HG03442 (cell line): ENCODE data around the gene IRGC.

ENCODE experiments used
- ATAC-seq: cut with Tn5 transposase; IDR thresholded peaks from one replicate; pipeline ENCODE4 v1.9.1; 2021; ENCODE audit warnings: mild to moderate bottlenecking, moderate library complexity; ENCODE audit not compliant: unreplicated experiment

IRGC gene

GRCh38 chr19:43721469-43722048 lies 5.7 kb downstream of the IRGC start:
- no peak for ATAC-seq

GRCh38 chr19:43723588-43723987 lies 7.7 kb downstream of the IRGC start:
- ATAC-seq, result no peak

- no peak for ATAC-seq
Measured at GRCh38 chr19:43724896-43725295, 9.0 kb downstream of the IRGC start.

- ATAC-seq, result no peak
Measured at GRCh38 chr19:43725468-43725867, 9.6 kb downstream of the IRGC start.

- ATAC-seq, result no peak
Measured at GRCh38 chr19:43726736-43727592, 11.1 kb downstream of the IRGC start.

- ATAC-seq, result no peak
Measured at GRCh38 chr19:43727593-43727853, 11.6 kb downstream of the IRGC start.

GRCh38 chr19:43729919-43730318 lies 14.0 kb downstream of the IRGC start:
- ATAC-seq, result no peak

GRCh38 chr19:43731346-43731745 lies 15.5 kb downstream of the IRGC start:
- ATAC-seq, result no peak

GRCh38 chr19:43731846-43732245 lies 16.0 kb downstream of the IRGC start:
- ATAC-seq, result no peak

GRCh38 chr19:43735013-43735412 lies 19.1 kb downstream of the IRGC start:
- no peak for ATAC-seq

- ATAC-seq, result no peak
Measured at GRCh38 chr19:43735957-43736356, 20.1 kb downstream of the IRGC start.

- ATAC-seq, result no peak
Measured at GRCh38 chr19:43738780-43739211, 22.9 kb downstream of the IRGC start.

- ATAC-seq, result no peak
Measured at GRCh38 chr19:43739439-43740235, 23.8 kb downstream of the IRGC start.

GRCh38 chr19:43741075-43741825 lies 25.4 kb downstream of the IRGC start:
- ATAC-seq, result no peak

GRCh38 chr19:43743059-43743458 lies 27.2 kb downstream of the IRGC start:
- no peak for ATAC-seq

GRCh38 chr19:43747557-43748204 lies 31.8 kb downstream of the IRGC start:
- ATAC-seq, result no peak

- no peak for ATAC-seq
Measured at GRCh38 chr19:43748205-43748594, 32.3 kb downstream of the IRGC start.

- ATAC-seq, result no peak
Measured at GRCh38 chr19:43748685-43749084, 32.8 kb downstream of the IRGC start.

GRCh38 chr19:43749152-43749551 lies 33.3 kb downstream of the IRGC start:
- no peak for ATAC-seq

GRCh38 chr19:43749898-43750297 lies 34.0 kb downstream of the IRGC start:
- no peak for ATAC-seq
